Activated T-cell treated with anti-CD3 and anti-CD28 coated beads, Interleukin-2, amount 50 U/mL, for 48 hours (primary cell): Measurements from ENCODE around the gene RS1.

Experiments
- DNase-seq, 2 experiments: peaks; one replicate each; pipeline ENCODE4 v3.0.0-alpha.2; 2020

The RS1 gene

DNA sequence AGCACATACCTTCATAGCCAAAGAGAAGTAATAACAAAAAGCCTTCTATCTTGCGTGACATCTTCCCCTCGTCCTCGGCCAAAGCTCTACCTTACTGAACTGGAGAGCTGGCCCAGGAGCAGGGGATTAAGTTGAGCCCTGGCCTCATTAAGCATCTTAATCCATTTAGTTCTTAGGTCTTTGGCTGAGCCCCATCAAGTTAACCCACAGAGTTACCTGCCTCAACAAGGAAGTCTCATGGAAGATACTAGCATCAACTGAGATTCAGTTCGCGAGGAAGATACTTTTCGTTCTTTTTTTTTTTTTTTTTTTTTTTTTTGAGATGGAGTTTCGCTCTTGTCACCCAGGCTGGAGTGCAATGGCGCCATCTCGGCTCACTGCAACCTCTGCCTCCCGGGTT is at the start of gene RS1:
RS1 (minus strand) TSS at position 101 of the 400 bp plus-strand sequence; CDS start at position 61, 40 bp downstream.
- no peak for DNase-seq

DNA sequence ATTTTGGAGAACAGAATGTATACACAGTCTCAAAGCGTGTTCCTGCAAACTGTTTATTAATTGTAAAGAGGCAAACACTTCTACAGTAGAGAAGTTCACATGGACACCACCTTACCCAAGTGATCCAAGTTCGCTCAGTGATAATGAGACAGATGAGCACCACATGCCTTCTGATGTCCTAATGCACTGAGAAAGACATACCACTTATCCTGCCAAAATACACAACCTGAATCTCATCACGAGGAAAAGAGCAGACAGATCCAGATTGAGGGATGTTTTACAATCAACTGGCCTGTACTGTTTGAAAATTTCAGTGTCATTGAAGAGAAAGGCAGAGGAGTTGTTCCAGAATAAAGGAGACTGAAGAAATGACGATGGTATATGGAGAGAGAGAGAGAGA is 47.9 kb upstream of the RS1 start:
- no peak for DNase-seq

DNA sequence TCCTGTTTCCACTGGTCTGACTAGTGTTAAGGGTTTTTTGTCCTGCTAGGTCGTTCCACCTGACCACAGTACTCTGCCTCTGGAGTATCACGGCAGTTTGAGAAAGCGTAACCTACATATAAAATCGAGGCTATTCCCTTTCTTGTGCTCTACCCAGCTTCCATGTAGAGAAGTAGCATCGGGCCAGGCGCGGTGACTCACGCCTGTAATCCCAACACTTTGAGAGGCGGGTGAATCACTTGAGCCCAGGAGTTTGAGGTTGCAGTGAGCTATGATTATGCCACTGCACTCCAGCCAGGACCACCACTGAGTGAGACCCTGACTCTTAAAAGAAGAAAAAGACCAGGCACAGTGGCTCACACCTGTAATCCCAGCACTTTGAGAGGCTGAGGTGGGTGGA is 43.0 kb upstream of the RS1 start:
- DNase-seq: no peak

DNA sequence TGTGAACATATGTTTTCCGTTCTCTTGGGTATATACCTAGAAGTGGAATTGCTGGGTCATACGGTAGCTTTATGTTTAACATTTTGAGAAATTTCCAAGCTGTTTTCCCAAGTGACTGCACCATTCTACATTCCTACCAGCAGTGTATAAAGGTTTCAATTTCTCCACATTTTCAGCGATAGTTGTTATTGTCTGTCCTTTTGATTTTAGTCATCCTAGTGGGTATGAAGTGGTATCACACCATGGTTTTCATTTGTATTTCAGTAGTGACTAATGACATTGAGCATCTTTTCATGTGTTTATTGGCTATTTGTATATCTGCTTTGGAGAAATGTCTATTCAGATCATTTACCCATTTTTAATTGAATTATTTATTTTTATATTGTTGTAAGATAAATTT is 37.9 kb upstream of the RS1 start:
- DNase-seq: no peak

DNA sequence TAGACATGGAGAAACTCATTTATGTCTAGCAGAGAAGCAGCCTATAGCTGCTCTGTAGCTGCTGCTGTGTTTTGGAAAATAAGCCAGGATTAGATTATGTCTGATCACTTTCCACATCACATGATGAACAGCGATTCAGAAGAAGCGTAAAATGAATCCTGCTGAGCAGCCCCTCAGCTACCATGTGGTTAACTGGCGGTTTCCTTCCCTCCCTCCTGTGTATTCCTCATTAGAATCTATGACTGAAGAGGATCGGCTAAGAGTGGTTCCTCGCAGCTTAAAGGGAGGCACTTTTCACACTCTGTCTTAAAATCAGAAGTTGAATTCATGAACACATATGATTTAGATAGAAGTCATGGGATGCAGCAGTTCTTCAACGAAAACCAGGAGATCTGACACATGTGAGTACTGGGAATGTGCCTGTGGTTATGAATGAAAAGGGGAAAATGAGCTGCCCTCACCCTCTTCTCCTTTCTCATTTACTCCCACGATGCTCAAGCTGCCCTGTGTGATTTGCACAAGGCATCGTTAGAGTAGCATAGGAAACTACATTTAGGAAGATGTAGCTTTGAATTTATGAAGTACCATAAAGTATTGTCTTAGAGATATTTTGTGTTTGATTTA is 35.6 kb upstream of the RS1 start, which contains the start of gene PPEF1:
PPEF1 (plus strand) TSS at position 220 of the 624 bp plus-strand sequence; CDS start at position 356, 136 bp downstream.
- DNase-seq: no peak

DNA sequence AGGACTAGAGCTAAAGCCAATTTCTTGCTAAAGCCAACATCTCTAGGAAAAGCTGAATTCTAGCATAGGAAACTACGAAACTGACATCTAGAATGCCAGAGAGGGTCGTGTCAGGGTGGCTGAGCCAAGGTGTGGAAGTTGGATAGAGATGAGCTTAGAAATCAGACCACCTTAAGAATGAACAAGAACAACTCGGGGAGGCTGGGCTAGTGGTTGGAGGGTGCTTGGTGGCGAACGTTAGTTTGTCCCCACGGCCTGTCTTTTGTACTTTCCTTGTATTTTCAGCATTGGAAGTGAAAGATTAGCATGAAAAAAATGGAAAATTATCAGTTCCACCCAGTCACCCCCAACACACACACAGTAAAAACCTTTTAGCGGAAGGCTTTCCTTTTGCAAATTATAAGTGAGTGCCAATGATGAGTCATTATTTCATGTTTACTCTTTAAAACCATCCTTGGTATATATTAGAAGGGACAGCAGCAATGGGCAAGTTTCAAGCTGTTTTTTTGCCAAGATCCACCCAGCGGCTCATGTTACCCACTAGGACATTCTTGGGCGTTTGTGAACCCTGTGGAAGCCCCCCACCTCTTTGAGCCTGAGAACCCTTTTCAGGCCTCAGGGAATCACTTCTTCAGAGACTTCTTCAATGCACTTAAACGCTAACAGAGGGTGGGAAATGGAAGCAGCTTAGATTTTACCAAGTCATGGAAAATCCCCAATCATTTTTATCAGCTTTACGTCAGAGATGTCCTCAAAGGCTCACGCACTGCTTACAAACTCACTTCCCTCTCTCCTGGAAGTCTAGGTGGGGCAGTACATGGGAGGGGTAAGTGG is 30.7 kb upstream of the RS1 start:
- DNase-seq: no peak

DNA sequence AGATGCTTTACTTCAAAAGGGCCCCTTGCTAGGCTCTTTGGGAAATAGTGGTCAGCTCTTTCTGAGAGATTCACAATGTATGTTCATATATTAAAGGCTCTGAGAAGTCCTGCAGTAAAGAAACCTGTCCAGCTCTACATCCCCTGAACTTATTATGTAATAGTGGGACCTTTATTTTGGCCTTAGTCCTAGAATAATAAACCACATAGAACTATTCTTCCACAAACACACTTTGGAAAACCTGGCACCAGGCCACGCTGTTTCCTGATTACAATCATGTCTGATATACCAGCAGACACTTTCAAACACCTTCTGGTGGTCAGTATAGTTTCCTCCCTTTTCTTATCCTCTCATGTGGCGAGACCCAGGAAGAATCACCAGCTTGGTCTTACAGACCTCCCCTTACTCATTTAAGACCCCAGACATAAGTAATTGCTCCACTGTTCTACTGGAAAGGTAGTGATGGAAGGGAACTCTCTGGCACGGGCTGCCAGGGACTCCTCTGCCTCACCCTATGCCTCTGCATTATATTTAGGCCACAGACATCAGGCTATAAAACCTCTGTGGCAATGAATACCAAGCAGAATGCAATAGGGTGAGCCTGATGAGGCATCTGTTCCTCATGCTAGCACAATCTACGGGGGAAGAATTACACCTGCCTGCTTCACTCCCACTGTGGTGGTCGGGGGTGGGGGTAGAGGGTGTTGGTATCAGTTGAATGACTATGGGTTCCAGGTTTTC is 29.9 kb upstream of the RS1 start:
- no peak for DNase-seq

DNA sequence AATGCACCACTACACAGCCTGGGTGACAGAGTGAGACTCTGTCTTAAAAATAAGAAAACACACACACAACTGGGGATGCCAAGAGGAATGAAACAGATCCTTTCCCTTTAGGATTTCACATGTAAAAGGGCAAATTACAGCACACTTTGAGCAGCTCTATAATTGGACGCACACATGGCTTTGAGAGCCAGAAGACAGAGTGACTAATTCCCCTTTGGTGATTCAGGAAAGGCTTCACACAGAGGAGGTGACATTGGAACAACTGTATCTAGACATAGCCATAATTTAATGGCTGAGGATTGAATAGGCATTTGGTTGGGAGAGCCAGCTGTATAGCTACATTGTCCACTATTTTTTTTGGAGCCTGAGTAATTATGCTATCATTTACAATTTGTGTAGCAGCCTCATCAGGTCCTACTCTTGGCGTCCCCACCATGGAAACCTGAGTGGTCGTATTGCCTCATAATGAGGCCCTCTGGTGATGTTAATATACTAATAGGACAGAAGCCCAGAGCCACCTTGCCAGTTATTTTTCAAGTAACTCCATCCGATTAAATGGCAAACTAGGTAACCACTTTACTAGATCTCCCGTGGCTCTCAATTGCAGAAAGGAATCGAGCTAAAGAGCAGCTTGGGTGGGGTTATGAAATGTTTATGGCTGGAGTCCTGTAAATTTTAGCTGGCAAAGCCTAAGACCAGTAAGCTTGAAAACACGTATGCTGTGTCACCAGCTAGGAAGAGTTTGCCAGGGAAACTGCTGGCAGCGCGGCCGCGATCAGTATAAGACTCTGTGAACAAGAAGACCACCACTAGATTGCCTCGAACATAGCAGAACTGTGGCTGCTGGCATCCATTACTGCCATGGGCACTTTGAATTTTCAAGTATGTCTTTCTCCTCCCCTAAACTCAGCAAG is 27.1 kb upstream of the RS1 start:
- DNase-seq: no peak

DNA sequence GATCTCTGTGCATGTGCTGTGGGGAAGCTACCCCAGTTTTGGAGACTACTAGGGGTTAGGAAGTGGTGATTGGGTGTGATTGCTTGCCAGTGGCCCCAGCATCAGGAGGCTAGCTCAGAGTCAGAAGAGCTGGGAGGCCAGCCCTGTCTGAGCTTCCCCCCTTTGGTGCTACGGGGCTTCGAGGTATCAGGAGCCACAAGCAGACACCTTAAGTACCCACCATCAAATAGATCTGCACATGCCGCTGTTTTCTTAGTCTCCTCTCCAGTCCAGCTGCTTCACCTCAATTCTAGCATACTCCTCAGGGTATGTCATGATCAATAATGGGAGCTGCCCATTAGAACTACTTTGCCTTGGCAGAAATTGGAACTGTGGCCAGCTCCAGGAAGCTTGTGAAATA is 24.7 kb upstream of the RS1 start:
- DNase-seq: no peak

DNA sequence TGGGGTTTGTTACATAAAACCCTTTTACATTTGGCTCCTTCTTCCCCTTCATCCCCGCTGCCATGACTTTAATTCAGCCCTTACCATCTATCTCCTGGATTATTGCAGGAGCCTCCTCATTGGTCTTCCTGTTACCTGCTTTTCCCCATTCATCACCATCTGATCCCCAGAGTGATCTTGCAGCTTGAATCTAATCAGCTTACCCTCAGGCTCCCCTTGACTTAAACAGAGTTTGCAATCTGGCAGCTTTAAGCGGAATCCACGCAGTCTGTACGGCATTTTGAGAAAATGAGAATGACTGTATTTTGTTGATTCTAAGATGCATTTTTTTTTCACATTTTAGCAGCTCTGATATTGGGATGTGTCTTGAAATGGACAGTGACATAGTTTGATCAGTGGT is 20.6 kb upstream of the RS1 start:
- DNase-seq: no peak

DNA sequence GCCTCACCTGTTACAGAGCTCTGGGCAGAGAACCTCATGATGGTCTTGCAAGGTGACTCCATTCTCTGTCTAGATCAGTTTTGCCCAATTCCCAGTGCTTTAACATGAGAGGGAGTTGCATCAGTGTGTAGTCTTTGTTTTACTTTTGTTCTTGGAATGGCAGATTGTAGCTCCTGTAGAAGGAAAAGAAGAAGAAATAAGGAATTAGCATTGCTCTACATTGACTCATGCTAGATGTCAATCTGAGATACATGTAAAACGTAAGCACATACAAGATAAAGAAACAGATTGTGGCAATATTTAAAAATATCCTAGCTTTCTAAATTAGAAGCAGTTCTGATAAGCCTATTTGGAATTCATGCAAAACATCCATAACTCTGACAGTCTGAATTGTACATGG is 19.5 kb upstream of the RS1 start:
- no peak for DNase-seq

DNA sequence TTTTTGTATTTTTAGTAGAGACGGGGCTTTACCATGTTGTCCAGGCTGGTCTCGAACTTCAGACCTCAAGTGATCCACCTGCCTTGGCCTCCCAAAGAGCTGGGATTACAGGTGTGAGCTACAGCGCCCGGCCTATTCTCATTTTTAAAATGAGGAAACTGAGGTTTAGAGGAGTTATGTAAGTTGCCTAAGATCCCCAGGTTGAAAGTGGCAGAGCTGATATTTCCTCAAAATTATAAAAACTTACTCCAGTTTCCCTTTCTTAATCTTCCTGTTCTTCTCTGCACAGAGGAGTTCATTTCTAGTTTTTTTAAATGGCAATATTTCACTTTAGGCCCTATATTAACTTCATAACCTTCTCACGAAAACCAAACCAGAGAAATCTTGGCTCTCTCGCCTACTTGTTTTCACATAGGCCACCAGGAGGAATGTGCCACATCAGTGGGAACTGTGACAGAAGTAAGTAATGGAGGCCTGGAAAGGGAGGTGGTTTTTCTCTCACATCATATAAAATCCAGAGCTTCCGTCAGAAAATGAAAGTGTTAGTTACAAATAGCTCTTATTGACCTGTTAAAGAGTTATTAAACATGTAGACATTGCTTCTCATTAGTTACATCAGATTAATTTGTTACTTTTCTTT is 16.1 kb upstream of the RS1 start:
- DNase-seq: no peak

DNA sequence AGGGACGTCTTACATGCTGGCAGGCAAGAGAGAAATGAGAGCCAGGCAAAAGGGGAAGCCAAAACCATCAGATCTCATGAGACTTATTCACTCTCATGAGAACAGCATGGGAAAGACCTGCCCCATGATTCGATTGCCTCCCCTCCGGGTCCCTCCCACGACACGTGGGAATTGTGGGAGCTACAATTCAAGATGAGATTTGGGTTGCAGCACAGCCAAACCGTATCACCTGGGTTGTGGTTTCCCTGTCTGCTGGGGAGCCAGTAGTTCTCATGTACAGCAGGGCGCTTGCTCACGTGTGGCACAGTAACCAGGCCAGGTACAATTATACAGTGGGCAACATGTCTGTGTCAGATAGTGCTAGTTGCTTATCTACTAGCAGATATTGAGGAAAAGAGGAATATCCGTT is 11.1 kb upstream of the RS1 start:
- DNase-seq: no peak

DNA sequence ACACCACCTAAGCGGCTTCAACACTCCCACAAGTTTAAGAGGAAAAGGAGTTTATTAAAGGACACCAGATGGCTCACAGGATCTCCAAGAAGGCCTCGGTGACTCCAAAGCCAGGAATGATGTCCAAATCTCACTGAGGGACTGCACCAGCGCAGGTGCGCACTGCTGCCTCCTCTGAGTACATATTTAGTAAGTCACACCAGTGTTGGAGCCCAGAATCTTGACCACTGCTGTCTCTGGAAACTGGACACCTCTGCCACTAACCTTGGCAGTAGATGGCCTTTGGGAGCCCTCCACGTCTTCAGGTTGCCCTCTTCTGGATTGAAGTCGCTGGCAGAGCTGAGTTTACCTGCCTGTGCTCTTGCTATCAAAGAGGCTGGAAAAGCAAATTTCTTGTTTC is 10.1 kb upstream of the RS1 start:
- no peak for DNase-seq

DNA sequence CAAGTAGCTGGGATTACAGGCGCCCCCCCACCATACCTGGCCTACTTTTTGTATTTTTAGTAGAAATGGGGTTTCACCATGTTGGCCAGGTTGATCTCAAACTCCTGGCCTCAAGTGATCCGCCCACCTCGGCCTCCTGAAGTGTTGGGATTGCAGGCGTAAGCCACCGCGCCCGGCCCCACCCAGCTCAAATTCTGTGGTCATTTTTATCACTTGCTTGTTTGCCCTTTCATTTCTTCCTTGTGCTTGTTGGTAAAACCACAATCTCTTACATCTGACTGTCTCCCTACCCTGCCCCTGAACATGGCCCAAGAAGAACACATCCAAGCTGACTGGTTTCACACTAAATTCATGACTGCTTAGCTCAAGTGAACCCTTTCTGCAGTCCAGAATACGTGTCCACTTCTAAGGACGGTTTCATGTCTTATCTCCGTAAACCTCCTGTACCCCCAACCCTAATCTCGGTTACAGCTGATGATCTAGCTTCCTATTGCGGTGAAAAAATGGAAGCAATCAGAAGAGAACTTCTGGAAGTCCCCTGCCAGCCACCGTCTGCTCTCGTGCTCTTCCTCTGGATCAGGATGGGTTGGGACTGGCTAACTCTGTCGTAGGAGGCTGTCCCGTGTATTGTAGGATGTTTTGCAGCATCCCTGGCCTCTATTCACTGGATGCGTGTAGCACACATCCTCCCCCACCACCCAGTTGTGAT is 5.4 kb upstream of the RS1 start:
- DNase-seq: no peak

DNA sequence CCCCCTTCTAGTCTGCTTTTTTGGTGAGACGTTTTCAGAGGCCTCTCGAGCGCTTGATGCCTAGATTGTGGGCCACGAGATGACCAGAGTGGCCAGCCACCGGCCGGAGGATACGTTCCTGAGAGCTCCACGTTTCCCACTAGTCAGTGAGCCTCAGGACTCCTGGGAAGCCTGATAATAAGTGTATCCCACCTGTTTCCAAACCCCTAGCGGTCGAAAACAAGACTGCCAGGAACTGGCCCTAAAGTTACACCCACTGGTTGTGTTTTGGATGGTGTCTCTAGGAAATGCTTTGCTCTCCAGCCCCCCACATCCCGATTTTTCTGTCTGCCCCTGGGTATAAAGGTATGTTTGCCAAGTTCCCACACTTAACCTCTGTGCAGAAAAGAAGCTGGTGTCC is 4.6 kb upstream of the RS1 start:
- no peak for DNase-seq

DNA sequence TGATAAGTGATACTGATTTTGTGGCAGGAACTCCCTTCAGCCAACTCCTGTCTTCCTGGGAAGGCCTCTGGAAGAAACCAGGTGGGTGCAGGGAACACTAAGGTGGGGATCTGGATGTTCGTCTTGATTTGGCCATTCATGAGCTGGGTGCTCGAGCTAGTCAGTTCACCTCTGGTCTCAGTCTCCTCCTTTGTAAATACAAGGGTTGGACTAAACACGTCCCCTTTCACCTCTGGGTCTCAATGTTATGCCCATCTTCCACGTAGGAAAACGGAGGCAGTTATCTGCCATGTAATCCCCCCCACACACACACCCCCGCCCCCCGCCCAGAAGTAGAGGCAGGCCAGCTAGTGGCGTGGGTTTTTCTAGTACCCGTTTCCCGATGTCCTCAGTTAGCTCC is 4.1 kb upstream of the RS1 start:
- DNase-seq: no peak

DNA sequence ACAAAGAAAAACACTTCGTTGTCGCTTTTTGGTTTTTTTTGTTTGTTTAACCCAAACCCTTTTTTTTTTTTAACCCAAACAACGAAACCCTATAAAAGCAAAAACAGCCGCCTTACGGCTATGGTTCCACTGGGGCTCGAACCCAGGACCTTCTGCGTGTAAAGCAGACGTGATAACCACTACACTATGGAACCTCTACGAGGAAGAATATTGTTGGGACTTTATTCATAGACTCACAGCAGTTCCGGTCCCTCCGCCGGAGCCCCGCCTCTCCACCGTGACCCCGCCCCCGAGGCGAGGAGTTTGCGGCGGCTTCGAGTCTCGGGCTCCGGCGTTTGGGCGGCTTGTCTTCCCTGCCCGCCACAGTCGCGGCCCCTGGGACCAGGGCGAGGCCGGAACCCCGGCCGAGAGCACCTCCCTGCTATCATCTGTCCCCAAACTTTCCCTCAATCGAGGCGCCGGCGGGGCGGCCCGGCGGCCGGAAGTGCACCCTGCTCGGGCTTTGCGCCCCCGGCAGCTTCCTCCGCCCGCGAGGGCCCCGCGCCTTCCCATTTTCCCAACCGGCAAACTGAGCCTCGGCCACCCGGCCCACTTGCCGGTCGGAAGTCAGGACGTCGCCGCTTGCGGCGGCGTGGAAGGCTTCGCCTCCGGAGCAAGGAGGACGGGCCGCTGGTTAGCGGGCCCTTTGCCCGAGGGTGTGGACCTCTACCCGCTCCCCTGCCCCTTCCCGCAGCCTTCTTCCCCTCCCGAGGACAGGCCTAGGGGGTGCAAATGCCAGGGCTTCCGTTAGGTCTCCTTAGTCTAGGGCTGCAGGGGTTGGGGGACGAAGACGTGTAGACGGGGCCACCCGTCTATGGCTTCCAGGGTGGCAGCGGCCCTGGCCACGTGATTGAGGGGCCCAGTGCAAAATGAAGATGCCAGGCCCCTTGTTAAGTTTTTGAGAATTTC is 3.2 kb upstream of the RS1 start:
- peak; percentile 83 to 85 for DNase-seq

DNA sequence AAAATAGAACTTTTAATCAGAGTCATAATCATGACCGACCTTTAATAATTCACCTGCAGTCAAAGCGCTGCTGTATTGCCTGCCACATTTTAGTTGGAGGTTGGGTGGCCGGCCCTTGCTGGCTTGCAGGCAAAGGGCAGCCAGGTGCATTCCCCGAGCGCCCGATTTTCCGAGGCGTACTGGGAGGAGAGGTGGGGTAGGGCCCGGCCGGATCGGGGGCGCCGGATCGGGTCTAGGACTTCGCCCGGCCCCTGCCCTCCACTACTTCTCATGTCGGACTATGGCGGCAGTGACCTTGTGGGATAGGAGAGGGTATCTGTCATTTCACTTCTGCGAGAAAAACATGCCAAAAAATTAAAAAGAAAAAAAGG is 2.5 kb upstream of the RS1 start:
- peak; percentile 31 to 39 for DNase-seq

DNA sequence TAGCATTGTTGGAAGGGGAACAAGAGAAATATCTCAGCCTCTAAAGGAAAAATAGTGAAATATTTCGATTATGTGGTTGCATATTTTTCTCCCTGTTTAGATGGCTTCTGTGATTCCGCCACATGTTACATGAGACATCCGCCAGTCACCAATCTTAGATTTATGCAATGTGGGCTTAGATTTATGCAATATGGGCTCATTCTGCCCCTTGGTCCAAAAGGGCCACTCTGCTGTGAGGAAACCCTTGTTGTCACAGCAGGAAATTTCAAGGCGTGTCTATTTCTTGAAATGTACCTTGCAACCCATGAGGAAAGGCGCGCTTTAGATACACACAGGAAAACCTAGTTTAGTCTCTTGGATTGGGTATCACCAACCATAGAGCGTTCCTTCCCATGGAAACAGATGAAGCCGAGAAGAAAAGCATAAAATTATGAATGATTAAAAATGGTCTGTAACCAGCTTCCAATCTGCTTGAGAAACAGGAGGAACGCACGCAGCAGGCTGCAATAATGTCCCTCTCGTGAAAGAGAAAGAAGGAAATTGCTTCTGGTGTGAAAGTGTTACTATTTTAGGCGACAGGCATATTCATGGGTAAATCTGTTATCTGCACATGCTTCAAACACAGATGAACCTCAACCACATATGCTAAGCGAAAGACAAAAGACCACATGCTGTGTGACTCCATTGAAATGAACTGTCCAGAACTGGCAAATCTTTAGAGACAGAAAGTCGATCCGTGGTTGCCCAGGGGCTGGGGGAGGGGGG is 3.7 kb downstream of the RS1 start:
- DNase-seq: no peak
